Activated naive CD4-positive, alpha-beta T cell treated with anti-CD3 and anti-CD28 coated beads for 36 hours (primary cell): ENCODE results near the gene PRR5. TPM values are rescaled to one million over a fixed set of nuclear protein-coding genes. Genes with fewer than 3 reads are reported as not detected.
A peak's percentile ranks its signal among the peaks of the same experiment; 100 is the strongest.

Source experiments
- CTCF ChIA-PET: fragments of 350-600 bp; sonication (Branson Sonifier 250); formaldehyde crosslinking; loops from one replicate; lab custom pipeline; 2021; ENCODE audit warnings: antibody characterized with exemption; lab: Charles Lee
- DNase-seq: peaks from one replicate; pipeline ENCODE4 v3.0.0-alpha.2; 2020
- H3K27ac Mint-ChIP-seq: one replicate; pipeline ENCODE4 v1.8.0; 2021; ENCODE audit warnings: mild to moderate bottlenecking, mixed read lengths
- H3K27me3 Mint-ChIP-seq: one replicate; pipeline ENCODE4 v1.8.0; 2021; ENCODE audit warnings: low read depth, mixed read lengths
- H3K36me3 Mint-ChIP-seq: one replicate; pipeline ENCODE4 v1.8.0; 2021; ENCODE audit warnings: low read depth, mixed read lengths
- H3K4me1 Mint-ChIP-seq: one replicate; pipeline ENCODE4 v1.8.0; 2021; ENCODE audit warnings: low read depth, mixed read lengths
- H3K4me3 Mint-ChIP-seq: one replicate; pipeline ENCODE4 v1.8.0; 2021; ENCODE audit warnings: mild to moderate bottlenecking, moderate library complexity, mixed read lengths
- H3K9me3 Mint-ChIP-seq: one replicate; pipeline ENCODE4 v1.8.0; 2021; ENCODE audit warnings: mixed read lengths
- intact Hi-C: fragments of 100-400 bp; cut with micrococcal nuclease; formaldehyde crosslinking; loops from one replicate; pipeline ENCODE4 v1.15.1; 2023
- total RNA-seq, 2 experiments: library from RNA; stranded (reverse); gene quantifications; one replicate each; pipeline ENCODE4 v1.2.3, GENCODE V29; 2021

Gene PRR5
- total RNA-seq, 2 experiments from 2014 or later, result 7.9 to 10.2 TPM

- intact Hi-C loops, result no loop called here
These were observed 1.5 kb upstream of the PRR5 start for GRCh38 chr22:44700456-44700855.

GRCh38 chr22:44701187-44701790 lies 715 bp upstream of the PRR5 start:
- CTCF ChIA-PET, result interaction anchor here (0.7 kb wide), 2 partner anchors 31 to 33 kb away, joined by 3 read pairs; no protein-coding TSS in a partner anchor
- Mint-ChIP-seq H3K4me1 (peaks cover 20% of the 10 kb centered on the region), H3K36me3 (peaks cover 1% of the 10 kb centered on the region), H3K27me3 (no peaks in the 10 kb centered on the region), H3K27ac (no peak overlapping the region), H3K9me3 (no peaks in the 10 kb centered on the region), H3K4me3 (peak overlapping the region; percentile 62)
- intact Hi-C loops, result no loop called here
- no peak for DNase-seq

More at GRCh38 chr22:44700456-44700855, 1.5 kb upstream of the PRR5 start:
- H3K36me3 Mint-ChIP-seq, result peaks cover 1% of the 10 kb centered on the region
- no peak for DNase-seq
- H3K4me3 Mint-ChIP-seq, result no peak overlapping the region
- no peaks in the 10 kb centered on the region for H3K27me3 Mint-ChIP-seq
- H3K27ac Mint-ChIP-seq, result no peak overlapping the region
- peaks cover 20% of the 10 kb centered on the region for H3K4me1 Mint-ChIP-seq
- no peaks in the 10 kb centered on the region for H3K9me3 Mint-ChIP-seq
- CTCF ChIA-PET, result interaction anchor here (0.7 kb wide), 2 partner anchors 32 to 34 kb away, joined by 3 read pairs; no protein-coding TSS in a partner anchor

GRCh38 chr22:44702479-44703198 lies 635 bp downstream of the PRR5 start:
- Mint-ChIP-seq H3K9me3 (no peaks in the 10 kb centered on the region), H3K27me3 (no peaks in the 10 kb centered on the region), H3K4me3 (peak overlapping the region; percentile 73), H3K36me3 (peaks cover 1% of the 10 kb centered on the region), H3K4me1 (peaks cover 20% of the 10 kb centered on the region), H3K27ac (no peak overlapping the region)
- intact Hi-C loops, result loop anchor here (1.0 kb wide), 1 partner anchor 17 kb away; no protein-coding TSS in a partner anchor
- CTCF ChIA-PET, result no interaction called here
- DNase-seq, result peak; percentile 34

GRCh38 chr22:44703255-44703870 lies 1.4 kb downstream of the PRR5 start:
- Mint-ChIP-seq H3K36me3 (peaks cover 1% of the 10 kb centered on the region), H3K4me1 (peaks cover 20% of the 10 kb centered on the region), H3K4me3 (peak overlapping the region; percentile 73), H3K9me3 (no peaks in the 10 kb centered on the region), H3K27me3 (no peaks in the 10 kb centered on the region), H3K27ac (no peak overlapping the region)
- CTCF ChIA-PET, result interaction anchor here (0.6 kb wide), 1 partner anchor 93 kb away, joined by 3 read pairs; no protein-coding TSS in a partner anchor
- intact Hi-C loops, result no loop called here
- no peak for DNase-seq

GRCh38 chr22:44704159-44705021 lies 2.4 kb downstream of the PRR5 start:
- Mint-ChIP-seq H3K4me3 (peak overlapping the region; percentile 11), H3K4me1 (peaks cover 23% of the 10 kb centered on the region), H3K27ac (no peak overlapping the region), H3K27me3 (no peaks in the 10 kb centered on the region), H3K9me3 (no peaks in the 10 kb centered on the region), H3K36me3 (peaks cover 1% of the 10 kb centered on the region)
- CTCF ChIA-PET, result interaction anchor here (1.0 to 1.3 kb wide), 2 partner anchors 20 to 21 kb away, joined by 3 to 5 read pairs; no protein-coding TSS in a partner anchor
- no peak for DNase-seq
- intact Hi-C loops, result no loop called here

GRCh38 chr22:44705022-44705297 lies 3.0 kb downstream of the PRR5 start:
- intact Hi-C loops, result no loop called here
- Mint-ChIP-seq H3K27me3 (no peaks in the 10 kb centered on the region), H3K36me3 (peaks cover 1% of the 10 kb centered on the region), H3K9me3 (no peaks in the 10 kb centered on the region), H3K4me1 (peaks cover 26% of the 10 kb centered on the region), H3K27ac (no peak overlapping the region), H3K4me3 (no peak overlapping the region)
- no peak for DNase-seq
- CTCF ChIA-PET, result interaction anchor here (0.8 to 1.3 kb wide), 3 partner anchors 20 to 30 kb away, joined by 3 to 5 read pairs (median 3); no protein-coding TSS in a partner anchor

GRCh38 chr22:44706488-44706887 lies 4.5 kb downstream of the PRR5 start:
- no peak overlapping the region for H3K27ac Mint-ChIP-seq
- H3K36me3 Mint-ChIP-seq, result peaks cover 1% of the 10 kb centered on the region
- H3K4me1 Mint-ChIP-seq, result peaks cover 30% of the 10 kb centered on the region
- DNase-seq, result no peak
- H3K27me3 Mint-ChIP-seq, result no peaks in the 10 kb centered on the region
- CTCF ChIA-PET, result interaction anchor here (1.0 to 1.2 kb wide), 2 partner anchors 21 to 29 kb away, joined by 3 read pairs; no protein-coding TSS in a partner anchor
- H3K9me3 Mint-ChIP-seq, result no peaks in the 10 kb centered on the region
- no peak overlapping the region for H3K4me3 Mint-ChIP-seq
- intact Hi-C loops, result no loop called here

GRCh38 chr22:44707178-44707577 lies 5.2 kb downstream of the PRR5 start:
- Mint-ChIP-seq H3K4me3 (no peak overlapping the region), H3K36me3 (peaks cover 1% of the 10 kb centered on the region), H3K27me3 (no peaks in the 10 kb centered on the region), H3K27ac (no peak overlapping the region), H3K4me1 (peaks cover 26% of the 10 kb centered on the region), H3K9me3 (no peaks in the 10 kb centered on the region)
- CTCF ChIA-PET, result interaction anchor here (1.0 to 1.2 kb wide), 2 partner anchors 22 to 29 kb away, joined by 3 read pairs; no protein-coding TSS in a partner anchor
- intact Hi-C loops, result no loop called here
- DNase-seq, result no peak

- H3K9me3 Mint-ChIP-seq, result no peaks in the 10 kb centered on the region
- H3K36me3 Mint-ChIP-seq, result peaks cover 1% of the 10 kb centered on the region
- DNase-seq, result no peak
- intact Hi-C loops, result no loop called here
- CTCF ChIA-PET, result interaction anchor here (0.6 to 1.2 kb wide), 2 partner anchors 11 to 28 kb away, joined by 3 read pairs; no protein-coding TSS in a partner anchor
- H3K4me3 Mint-ChIP-seq, result no peak overlapping the region
- H3K27me3 Mint-ChIP-seq, result no peaks in the 10 kb centered on the region
- H3K27ac Mint-ChIP-seq, result no peak overlapping the region
- peaks cover 29% of the 10 kb centered on the region for H3K4me1 Mint-ChIP-seq
These were observed 5.7 kb downstream of the PRR5 start for GRCh38 chr22:44707752-44708151.

GRCh38 chr22:44709881-44710392 lies 7.9 kb downstream of the PRR5 start:
- H3K27ac Mint-ChIP-seq, result no peak overlapping the region
- H3K4me3 Mint-ChIP-seq, result no peak overlapping the region
- H3K36me3 Mint-ChIP-seq, result peaks cover 1% of the 10 kb centered on the region
- no peak for DNase-seq
- intact Hi-C loops, result no loop called here
- CTCF ChIA-PET, result interaction anchor here (1.1 kb wide), 1 partner anchor 13 kb away, joined by 3 read pairs; no protein-coding TSS in a partner anchor
- H3K4me1 Mint-ChIP-seq, result peaks cover 16% of the 10 kb centered on the region
- no peaks in the 10 kb centered on the region for H3K9me3 Mint-ChIP-seq
- no peaks in the 10 kb centered on the region for H3K27me3 Mint-ChIP-seq

GRCh38 chr22:44710474-44711240 lies 8.7 kb downstream of the PRR5 start:
- Mint-ChIP-seq H3K4me3 (no peak overlapping the region), H3K4me1 (peaks cover 13% of the 10 kb centered on the region), H3K36me3 (no peaks in the 10 kb centered on the region), H3K27ac (no peak overlapping the region), H3K9me3 (no peaks in the 10 kb centered on the region), H3K27me3 (no peaks in the 10 kb centered on the region)
- CTCF ChIA-PET, result no interaction called here
- no peak for DNase-seq
- intact Hi-C loops, result no loop called here
